ENCODE data around the gene CAND2. TPM values are rescaled to one million over a fixed set of nuclear protein-coding genes. Genes with fewer than 3 reads are reported as not detected.
"Not testable (repeated sequence)": the region's sequence is repeated elsewhere in the genome, so short reads cannot be mapped to it uniquely, and the experiment has no call there.

CAND2 gene
- total and polyA plus RNA-seq, 2 of the 8 experiments (the other 6 are each of a cell fraction or from before 2014, with no cell fraction given), result 8.7 TPM

DNA sequence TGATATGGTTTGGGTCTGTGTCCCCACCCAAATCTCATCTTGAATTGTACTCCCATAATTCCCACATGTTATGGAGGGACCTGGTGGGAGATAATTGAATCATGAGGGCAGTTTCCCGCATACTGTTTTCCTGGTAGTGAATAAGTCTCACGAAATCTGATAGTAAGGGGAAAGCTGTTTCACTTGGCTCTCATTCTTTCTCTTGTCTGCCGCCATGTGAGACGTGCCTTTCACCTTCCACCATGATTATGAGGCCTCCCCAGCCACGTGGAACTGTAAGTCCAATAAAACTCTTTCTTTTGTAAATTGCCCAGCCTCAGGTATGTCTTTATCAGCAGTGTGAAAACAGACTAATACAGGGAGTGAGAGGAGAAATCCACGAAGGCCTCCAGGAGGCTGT lies 20.5 kb upstream of the CAND2 start:
- 68% methylated on average over 6 of the region's 6 CpGs; no CpG with 5 or more reads in 1 of the 2 experiments for WGBS, 2 experiments (ENCODE audit: extremely low coverage in 1 of 2, insufficient coverage in 1 of 2, insufficient read length in 1 of 2, insufficient replicate concordance in 2 of 2, low coverage in 1 of 2, low lambda C conversion rate in 2 of 2, missing lambda C conversion rate in 1 of 2)
- H4K20me1 ChIP-seq (replicated peaks in 1 of 2; ENCODE audit: control insufficient read depth in 1 of 2, insufficient read depth in 2 of 2, low read length in 2 of 2), result not testable (repeated sequence)

More for the DNA sequence above, 20.5 kb upstream of the CAND2 start:
- not testable (repeated sequence) for H3K9ac ChIP-seq (replicated peaks in 1 of 4; ENCODE audit: extremely low read depth in 1 of 4, low read depth in 3 of 4, low read length in 3 of 4); H2BK15ac ChIP-seq (ENCODE audit: low read length); H2BK120ac ChIP-seq (replicated peaks; ENCODE audit: low read depth, low read length); H3K79me1 ChIP-seq (ENCODE audit: low read depth, low read length); H3K36me3 ChIP-seq (ENCODE audit: control insufficient read depth in 2 of 4, insufficient read depth in 4 of 4, low read length in 3 of 4); H3K4ac ChIP-seq (replicated peaks; ENCODE audit: insufficient read length, low read depth, low read length); H3K4me2 ChIP-seq (ENCODE audit: insufficient read depth in 1 of 2, low read depth in 2 of 2, low read length in 2 of 2); H3K4me3 ChIP-seq (ENCODE audit: extremely low read depth in 1 of 4, insufficient read depth in 2 of 4, low read depth in 3 of 4, low read length in 4 of 4); H2BK5ac ChIP-seq (ENCODE audit: low read depth, low read length); H3K56ac ChIP-seq (replicated peaks; ENCODE audit: insufficient read length, low read depth, low read length); H3K27me3 ChIP-seq (replicated peaks in 1 of 4; ENCODE audit: control insufficient read depth in 3 of 4, extremely low read depth in 1 of 4, insufficient read depth in 3 of 4, low read length in 3 of 4); H4K5ac ChIP-seq (ENCODE audit: insufficient read length, low read depth, low read length); DNase-seq (ENCODE audit: low read depth in 1 of 2, low spot score in 2 of 2); H2BK12ac ChIP-seq (ENCODE audit: low read depth, low read length); H3K79me2 ChIP-seq (ENCODE audit: control insufficient read depth in 1 of 2, insufficient read depth in 2 of 2, low read length in 2 of 2); H4K8ac ChIP-seq (ENCODE audit: extremely low read depth, insufficient read depth, low read length); H3K23me2 ChIP-seq (ENCODE audit: low read depth, low read length); H2AFZ ChIP-seq (ENCODE audit: low read length); H3K27ac ChIP-seq (ENCODE audit: low read depth, low read length); H3K9me3 ChIP-seq (ENCODE audit: insufficient read depth in 2 of 2, low read depth in 1 of 2, low read length in 1 of 2); H4K91ac ChIP-seq (replicated peaks; ENCODE audit: insufficient read length, low read length); H3K23ac ChIP-seq (ENCODE audit: insufficient read length); H2BK20ac ChIP-seq (ENCODE audit: low read length); H2AK5ac ChIP-seq (ENCODE audit: low read depth, low read length); H3K14ac ChIP-seq (ENCODE audit: insufficient read length); FAIRE-seq; H3K4me1 ChIP-seq (replicated peaks in 1 of 4; ENCODE audit: control insufficient read depth in 3 of 4, insufficient read depth in 4 of 4, low read length in 3 of 4); H3K18ac ChIP-seq (ENCODE audit: extremely low read depth, low read length)
- ChIA-PET CTCF (ENCODE audit: partially characterized antibody) (interaction anchor here (1.8 to 6.9 kb wide), 3 partner anchors 12 to 69 kb away, joined by 6 to 35 read pairs (median 8); no protein-coding TSS in a partner anchor), POLR2A (ENCODE audit: partially characterized antibody) (interaction anchor here (1.4 kb wide), 1 partner anchor 57 kb away, joined by 3 read pairs; no protein-coding TSS in a partner anchor)

All from H1 (cell line).